Liver (tissue), 9 donors: Measurements from ENCODE around the gene SDF2. TPM values are rescaled to one million over a fixed set of nuclear protein-coding genes. Genes with fewer than 3 reads are reported as not detected.

ENCODE experiments used
- DNase-seq: peaks from one replicate; pipeline ENCODE4 v3.0.0-alpha.2; 2017; ENCODE audit warnings: low spot score
- H3K27ac ChIP-seq, 2 donors: one replicate each; pipeline ENCODE4 v1.7.0; 2013; ENCODE audit warnings: inconsistent platforms in 2 of 2, low read length in 2 of 2, control low read depth in 1 of 2, low read depth in 1 of 2, mild to moderate bottlenecking in 1 of 2
- H3K27me3 ChIP-seq, 4 donors: one replicate each; pipeline versions ENCODE4 v1.6.1 to v1.7.0; 2013; ENCODE audit warnings: low read length in 3 of 4, inconsistent platforms in 1 of 4, mild to moderate bottlenecking in 1 of 4, moderate library complexity in 1 of 4; ENCODE audit not compliant: control insufficient read depth in 4 of 4, insufficient read depth in 4 of 4
- H3K36me3 ChIP-seq, 4 donors: one replicate each; pipeline versions ENCODE4 v1.6.1 to v1.7.0; 2013; ENCODE audit warnings: low read length in 3 of 4, mild to moderate bottlenecking in 3 of 4, low read depth in 1 of 4, moderate library complexity in 1 of 4; ENCODE audit not compliant: control insufficient read depth in 4 of 4, insufficient read depth in 3 of 4
- H3K4me1 ChIP-seq, 4 donors: one replicate each; pipeline versions ENCODE4 v1.6.1 to v1.7.0; 2013; ENCODE audit warnings: low read length in 3 of 4, mild to moderate bottlenecking in 3 of 4, moderate library complexity in 1 of 4; ENCODE audit not compliant: control insufficient read depth in 4 of 4, insufficient read depth in 4 of 4
- H3K4me3 ChIP-seq, 3 donors: one replicate each; pipeline versions ENCODE4 v1.6.1 to v1.7.0; 2013; ENCODE audit warnings: low read length in 3 of 3, control low read depth in 1 of 3, low read depth in 1 of 3, mild to moderate bottlenecking in 1 of 3
- H3K9ac ChIP-seq, 2 donors: one replicate each; pipeline ENCODE4 v1.7.0; 2013; ENCODE audit warnings: low read length in 2 of 2, mild to moderate bottlenecking in 2 of 2, moderate library complexity in 2 of 2, control low read depth in 1 of 2, low read depth in 1 of 2
- H3K9me3 ChIP-seq, 4 donors: one replicate each; pipeline versions ENCODE4 v1.6.1 to v1.7.0; 2013; ENCODE audit warnings: low read length in 3 of 4; ENCODE audit not compliant: control insufficient read depth in 4 of 4
- ATF3 ChIP-seq: IDR thresholded peaks from 2 replicates; pipeline ENCODE4 v1.6.1; 2016; ENCODE audit warnings: antibody characterized with exemption
- CTCF ChIP-seq: fragments of 150-350 bp; IDR thresholded peaks from 2 replicates; pipeline ENCODE4 v1.5.1; 2017; ENCODE audit warnings: improper control_type of control experiment, low read depth, low read length; ENCODE audit not compliant: missing input control
- FOXA1 ChIP-seq: IDR thresholded peaks from 2 replicates; pipeline ENCODE4 v1.6.1; 2016; ENCODE audit warnings: antibody characterized with exemption
- GABPA ChIP-seq, 2 donors: IDR thresholded peaks in 1 of 2; conservative IDR thresholded peaks in 1 of 2; 2 replicates each; pipeline ENCODE4 v1.6.1; 2016; ENCODE audit warnings: antibody characterized with exemption in 2 of 2, mild to moderate bottlenecking in 1 of 2, moderate library complexity in 1 of 2
- HNF4A ChIP-seq, 2 donors: conservative IDR thresholded peaks; 2 replicates each; pipeline ENCODE4 v1.6.1; 2016; ENCODE audit warnings: antibody characterized with exemption in 2 of 2, mild to moderate bottlenecking in 2 of 2
- HNF4G ChIP-seq: IDR thresholded peaks from 2 replicates; pipeline ENCODE4 v1.6.1; 2016; ENCODE audit warnings: antibody characterized with exemption
- JUND ChIP-seq, 2 donors: IDR thresholded peaks; 2 replicates each; pipeline ENCODE4 v1.6.1; 2016; ENCODE audit warnings: antibody characterized with exemption in 2 of 2
- MAX ChIP-seq: IDR thresholded peaks from 2 replicates; pipeline ENCODE4 v1.6.1; 2016; ENCODE audit warnings: antibody characterized with exemption
- NR2F2 ChIP-seq: IDR thresholded peaks from 2 replicates; pipeline ENCODE4 v1.6.1; 2016; ENCODE audit warnings: antibody characterized with exemption
- RAD21 ChIP-seq, 2 donors: IDR thresholded peaks; 2 replicates each; pipeline ENCODE4 v1.6.1; 2016; ENCODE audit warnings: antibody characterized with exemption in 2 of 2, mild to moderate bottlenecking in 2 of 2
- REST ChIP-seq: IDR thresholded peaks from 2 replicates; pipeline ENCODE4 v1.6.1; 2016; ENCODE audit warnings: antibody characterized with exemption, mild to moderate bottlenecking
- RXRA ChIP-seq, 2 donors: IDR thresholded peaks; 2 replicates each; pipeline ENCODE4 v1.6.1; 2017 to 2018; ENCODE audit warnings: antibody characterized with exemption in 2 of 2, mild to moderate bottlenecking in 1 of 2
- SP1 ChIP-seq: IDR thresholded peaks from 2 replicates; pipeline ENCODE4 v1.6.1; 2018; ENCODE audit warnings: antibody characterized with exemption, mild to moderate bottlenecking
- TAF1 ChIP-seq: conservative IDR thresholded peaks from 2 replicates; pipeline ENCODE4 v1.6.1; 2016; ENCODE audit warnings: antibody characterized with exemption, mild to moderate bottlenecking
- YY1 ChIP-seq: IDR thresholded peaks from 2 replicates; pipeline ENCODE4 v1.6.1; 2016; ENCODE audit warnings: antibody characterized with exemption, mild to moderate bottlenecking
- ZBTB33 ChIP-seq: IDR thresholded peaks from 2 replicates; pipeline ENCODE4 v1.6.1; 2016; ENCODE audit warnings: antibody characterized with exemption
- WGBS: extraction: QIAGEN DNeasy Blood & Tissue Kit; methylation state at CpG from one replicate; pipeline ENCODE4 v1.1.7; 2013; 5-methylcytosine and 5-hydroxymethylcytosine counted together
- polyA plus RNA-seq, 2 donors: library from polyadenylated mRNA; stranded (reverse) in 1 of 2; unstranded in 1 of 2; fragments of 200-250 nt in 1 of 2; fragments of >200 nt in 1 of 2; fragmentation: Nextera tagmentation in 1 of 2; extraction: Ambion mirVana in 1 of 2; gene quantifications; one replicate each; pipeline versions ENCODE4 v1.2.1 to v1.2.3, GENCODE V29; 2013 to 2015
- total RNA-seq, 2 donors: library from RNA; depleted of rRNA; stranded (reverse); fragments of >200 nt; gene quantifications; one replicate each; pipeline ENCODE4 v1.2.3, GENCODE V29; 2014
- donor health status: healthy.
- donor health status: healthy.
- donor health status: healthy.
- donor health status: healthy.
- donor health status: healthy.

SDF2 gene
- total and polyA plus RNA-seq, 4 donors, result 24.1 to 38.9 (median 28.0) TPM

- no peak for DNase-seq
- no peaks in the 10 kb centered on the region for H3K9me3 ChIP-seq
- no peak overlapping the region for H3K27ac ChIP-seq
- H3K4me3 ChIP-seq, result no peak overlapping the region
- no peak overlapping the region for H3K9ac ChIP-seq
- no peak for TF ChIP-seq RXRA (IDR thresholded peaks at IDR 0.05)
- no peak for TF ChIP-seq HNF4A (conservative IDR thresholded peaks at IDR 0.05)
- no peak for TF ChIP-seq GABPA (IDR thresholded peaks at IDR 0.05 in 1 of 2, conservative IDR thresholded peaks at IDR 0.05 in 1 of 2)
- TF ChIP-seq RAD21 (IDR thresholded peaks at IDR 0.05), result no peak
- TF ChIP-seq HNF4G, result no peak
- no peak for TF ChIP-seq CTCF
- TF ChIP-seq ATF3, result no peak
- TF ChIP-seq SP1, result no peak
- TF ChIP-seq TAF1, result no peak
- TF ChIP-seq REST, result no peak
- TF ChIP-seq JUND (IDR thresholded peaks at IDR 0.05), result no peak
- TF ChIP-seq MAX, result no peak
- no peak for TF ChIP-seq FOXA1
- TF ChIP-seq YY1, result no peak
- no peak for TF ChIP-seq ZBTB33
- H3K36me3 ChIP-seq, result peaks cover 6 to 12% (median 11%) of the 10 kb centered on the region in 4 donors
- WGBS, result 90% methylated on average over 5 of the region's 5 CpGs
- H3K27me3 ChIP-seq, result no peaks in the 10 kb centered on the region
- peaks cover 0 to 15% (median 11%) of the 10 kb centered on the region in 4 donors for H3K4me1 ChIP-seq
These were observed 4.0 kb downstream of the SDF2 start for GRCh38 chr17:28657756-28658155.

- Histone ChIP-seq H3K9ac (no peak overlapping the region), H3K9me3 (no peaks in the 10 kb centered on the region), H3K27me3 (no peaks in the 10 kb centered on the region), H3K4me1 (peaks cover 0 to under 1% (median 0%) of the 10 kb centered on the region in 4 donors), H3K4me3 (no peak overlapping the region), H3K36me3 (peaks cover 10 to 23% (median 18%) of the 10 kb centered on the region in 4 donors), H3K27ac (no peak overlapping the region)
- TF ChIP-seq RXRA (IDR thresholded peaks at IDR 0.05) (no peak), CTCF (no peak), TAF1 (no peak), HNF4G (no peak), YY1 (no peak), NR2F2 (no peak)
- 96% methylated on average over 5 of the region's 5 CpGs for WGBS
- DNase-seq, result no peak
These were observed 6.5 kb downstream of the SDF2 start for GRCh38 chr17:28655160-28655559.
